ENCODE data around the gene BMPR1A. TPM values are rescaled to one million over a fixed set of nuclear protein-coding genes. Genes with fewer than 3 reads are reported as not detected.
"Not testable (repeated sequence)": the region's sequence is repeated elsewhere in the genome, so short reads cannot be mapped to it uniquely, and the experiment has no call there.

The BMPR1A gene
- total RNA-seq, 1 donor from 2014 or later = 32.6 TPM

GRCh38 chr10:86846088-86846487 lies 89.7 kb downstream of the BMPR1A start:
- H3K36me3 ChIP-seq (ENCODE audit: control insufficient read depth, insufficient read depth, low read length) = peaks cover 3% of the 10 kb centered on the region
- DNase-seq (ENCODE audit: low read depth) (peak; percentile 44), FAIRE-seq (no peak)
- TF ChIP-seq CTCF (IDR thresholded peaks at IDR 0.05; ENCODE audit: insufficient read depth, low read length, severe bottlenecking) = no peak
- H3K27me3 ChIP-seq (ENCODE audit: control insufficient read depth, insufficient read depth, low read length) = no peaks in the 10 kb centered on the region
- no peak overlapping the region for H3K4me3 ChIP-seq (ENCODE audit: low read depth, low read length)

GRCh38 chr10:86848747-86849146 lies 92.3 kb downstream of the BMPR1A start:
- no peak for FAIRE-seq
- peaks cover 3% of the 10 kb centered on the region for H3K36me3 ChIP-seq (ENCODE audit: control insufficient read depth, insufficient read depth, low read length)

GRCh38 chr10:86849181-86849894 lies 92.9 kb downstream of the BMPR1A start:
- DNase-seq (ENCODE audit: low read depth) (no peak), FAIRE-seq (no peak)
- Histone ChIP-seq H3K27me3 (ENCODE audit: control insufficient read depth, insufficient read depth, low read length) (no peaks in the 10 kb centered on the region), H3K4me3 (ENCODE audit: low read depth, low read length) (no peak overlapping the region), H3K36me3 (ENCODE audit: control insufficient read depth, insufficient read depth, low read length) (peaks cover 3% of the 10 kb centered on the region)
- TF ChIP-seq CTCF (IDR thresholded peaks at IDR 0.05; ENCODE audit: insufficient read depth, low read length, severe bottlenecking) = no peak

More at GRCh38 chr10:86848747-86849146, 92.3 kb downstream of the BMPR1A start:
- no peak overlapping the region for H3K4me3 ChIP-seq (ENCODE audit: low read depth, low read length)
- no peaks in the 10 kb centered on the region for H3K27me3 ChIP-seq (ENCODE audit: control insufficient read depth, insufficient read depth, low read length)
- no peak for TF ChIP-seq CTCF (IDR thresholded peaks at IDR 0.05; ENCODE audit: insufficient read depth, low read length, severe bottlenecking)
- no peak for DNase-seq (ENCODE audit: low read depth)

GRCh38 chr10:86850481-86850880 lies 94.1 kb downstream of the BMPR1A start:
- TF ChIP-seq CTCF (IDR thresholded peaks at IDR 0.05; ENCODE audit: insufficient read depth, low read length, severe bottlenecking) = no peak
- DNase-seq (ENCODE audit: low read depth) (no peak), FAIRE-seq (no peak)
- H3K4me3 ChIP-seq (ENCODE audit: low read depth, low read length) = no peak overlapping the region
- no peaks in the 10 kb centered on the region for H3K27me3 ChIP-seq (ENCODE audit: control insufficient read depth, insufficient read depth, low read length)
- no peaks in the 10 kb centered on the region for H3K36me3 ChIP-seq (ENCODE audit: control insufficient read depth, insufficient read depth, low read length)

- FAIRE-seq (peak; percentile 73), DNase-seq (ENCODE audit: low read depth) (peak; percentile 82)
- Histone ChIP-seq H3K4me3 (ENCODE audit: low read depth, low read length) (no peak overlapping the region), H3K36me3 (ENCODE audit: control insufficient read depth, insufficient read depth, low read length) (no peaks in the 10 kb centered on the region), H3K27me3 (ENCODE audit: control insufficient read depth, insufficient read depth, low read length) (no peaks in the 10 kb centered on the region)
- TF ChIP-seq CTCF (IDR thresholded peaks at IDR 0.05; ENCODE audit: insufficient read depth, low read length, severe bottlenecking) = no peak
Observed at GRCh38 chr10:86851328-86852207, 95.1 kb downstream of the BMPR1A start.

- not testable (repeated sequence) for H3K27me3 ChIP-seq (ENCODE audit: control insufficient read depth, insufficient read depth, low read length); FAIRE-seq; H3K36me3 ChIP-seq (ENCODE audit: control insufficient read depth, insufficient read depth, low read length); H3K4me3 ChIP-seq (ENCODE audit: low read depth, low read length); DNase-seq (ENCODE audit: low read depth)
Observed at GRCh38 chr10:86853582-86853981, 97.2 kb downstream of the BMPR1A start.
